Tibial nerve (tissue), 3 donors: ENCODE data around the gene JADE2.

Experiments
- CTCF ChIP-seq, 5 experiments: fragments of 200-600 bp in 3 of 5; fragments of 450-650 bp in 2 of 5; sonication (generic) in 3 of 5; IDR thresholded peaks; one replicate each; pipeline ENCODE4 v1.5.1; 2016 to 2019; ENCODE audit warnings: antibody characterized with exemption in 5 of 5, mild to moderate bottlenecking in 3 of 5, moderate library complexity in 2 of 5
- POLR2A ChIP-seq, 2 donors: fragments of 450-650 bp; IDR thresholded peaks; one replicate each; pipeline ENCODE4 v1.6.1; 2017; ENCODE audit warnings: antibody characterized with exemption in 2 of 2, mild to moderate bottlenecking in 2 of 2, moderate library complexity in 2 of 2

DNA sequence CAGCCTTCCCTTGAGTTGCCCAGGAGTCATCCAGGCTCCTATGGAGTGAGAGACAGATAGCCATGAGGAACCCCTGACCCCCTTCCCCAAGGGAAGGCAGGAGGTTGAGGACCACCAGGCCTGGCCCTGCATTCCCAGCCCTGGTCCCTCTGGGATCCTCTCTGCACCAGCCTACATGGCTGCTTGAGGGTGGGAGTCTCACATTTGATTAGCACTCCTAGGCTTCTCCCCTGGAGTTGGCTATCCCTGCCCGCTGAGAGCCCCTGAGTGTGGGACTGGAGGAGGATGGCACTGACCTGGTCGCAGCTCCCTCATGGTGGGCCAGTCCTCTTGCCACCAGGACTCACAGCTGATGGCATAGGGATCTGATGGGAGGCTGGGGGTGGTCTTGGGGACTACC is 60.5 kb downstream of the JADE2 start:
- TF ChIP-seq CTCF (IDR thresholded peaks at IDR 0.05) (no peak), POLR2A (IDR thresholded peaks at IDR 0.05) (no peak)
